GM21390 (cell line): ENCODE data around the gene IDH2.
"Not testable (repeated sequence)": the region's sequence is repeated elsewhere in the genome, so short reads cannot be mapped to it uniquely, and the experiment has no call there.

ENCODE experiments used
- ATAC-seq: cut with Tn5 transposase; IDR thresholded peaks from one replicate; pipeline ENCODE4 v1.9.1; 2021; ENCODE audit not compliant: unreplicated experiment

IDH2 gene

GRCh38 chr15:90085565-90085964 lies 16.7 kb downstream of the IDH2 start:
- ATAC-seq = no peak

- ATAC-seq = no peak
These were observed 17.3 kb downstream of the IDH2 start for GRCh38 chr15:90084876-90085423.

GRCh38 chr15:90083954-90084607 lies 18.2 kb downstream of the IDH2 start:
- no peak for ATAC-seq

GRCh38 chr15:90083419-90083818 lies 18.8 kb downstream of the IDH2 start:
- ATAC-seq = no peak

GRCh38 chr15:90082140-90082715 lies 20.0 kb downstream of the IDH2 start:
- ATAC-seq = no peak

- ATAC-seq = no peak
These were observed 21.4 kb downstream of the IDH2 start for GRCh38 chr15:90080818-90081393.

- ATAC-seq = no peak
These were observed 21.9 kb downstream of the IDH2 start for GRCh38 chr15:90080458-90080755.

GRCh38 chr15:90079619-90080457 lies 22.4 kb downstream of the IDH2 start:
- ATAC-seq = no peak

- no peak for ATAC-seq
These were observed 23.3 kb downstream of the IDH2 start for GRCh38 chr15:90078965-90079364.

GRCh38 chr15:90076716-90077115 lies 25.6 kb downstream of the IDH2 start:
- ATAC-seq = no peak

- no peak for ATAC-seq
These were observed 26.6 kb downstream of the IDH2 start for GRCh38 chr15:90075420-90076289.

- no peak for ATAC-seq
These were observed 27.4 kb downstream of the IDH2 start for GRCh38 chr15:90074916-90075315.

GRCh38 chr15:90074023-90074422 lies 28.2 kb downstream of the IDH2 start:
- ATAC-seq = no peak

- no peak for ATAC-seq
These were observed 29.2 kb downstream of the IDH2 start for GRCh38 chr15:90072978-90073640.

GRCh38 chr15:90071220-90071807 lies 31.0 kb downstream of the IDH2 start:
- peak; percentile 71 for ATAC-seq

GRCh38 chr15:90070623-90071022 lies 31.6 kb downstream of the IDH2 start:
- not testable (repeated sequence) for ATAC-seq

GRCh38 chr15:90067953-90068606 lies 34.2 kb downstream of the IDH2 start:
- ATAC-seq = no peak

- no peak for ATAC-seq
These were observed 34.9 kb downstream of the IDH2 start for GRCh38 chr15:90067181-90067952.

- no peak for ATAC-seq
These were observed 36.6 kb downstream of the IDH2 start for GRCh38 chr15:90065682-90066049.
